GM19324 (cell line): Measurements from ENCODE around the gene DSG3.

ENCODE experiments used
- ATAC-seq: cut with Tn5 transposase; IDR thresholded peaks from one replicate; pipeline ENCODE4 v1.9.1; 2021; ENCODE audit warnings: mild to moderate bottlenecking, moderate library complexity; ENCODE audit not compliant: unreplicated experiment, low FRiP score

Gene DSG3

DNA sequence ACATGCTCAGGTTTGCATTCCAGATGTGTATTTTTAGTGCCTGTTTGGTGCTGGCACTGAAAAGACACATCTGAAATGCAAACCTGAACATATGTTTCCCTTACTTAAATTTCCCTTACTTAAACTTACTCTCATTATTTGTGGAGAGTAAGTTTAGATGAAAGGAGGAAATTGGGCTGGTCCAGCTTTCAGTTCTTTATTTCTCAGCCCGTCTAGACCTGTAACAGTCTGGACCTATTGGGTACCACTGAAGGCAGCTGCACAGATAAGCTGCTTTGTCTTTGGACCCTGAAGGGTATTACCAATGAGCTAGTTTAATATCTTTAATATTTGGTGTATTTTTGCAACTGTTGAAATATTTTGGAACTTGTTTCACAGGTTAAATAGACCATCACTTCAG is 17.0 kb upstream of the DSG3 start:
- no peak for ATAC-seq

DNA sequence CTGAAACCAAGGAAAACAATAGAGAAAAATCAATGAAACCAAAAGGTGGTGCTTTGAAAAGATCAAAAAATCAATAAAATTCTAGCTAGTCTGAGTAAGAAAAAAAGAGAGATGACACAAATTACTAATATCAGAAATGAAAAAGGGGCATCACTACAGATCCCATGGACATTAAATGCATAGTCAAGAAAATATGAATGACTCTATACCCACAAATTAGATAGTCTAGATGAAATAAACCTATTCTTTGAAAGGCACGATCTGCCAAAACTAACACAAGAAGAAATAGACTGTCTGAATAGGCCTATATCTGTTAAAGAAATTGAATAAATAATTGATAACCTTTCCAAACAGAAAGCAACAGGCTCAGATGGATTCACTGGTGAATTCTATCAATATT is 15.2 kb upstream of the DSG3 start:
- ATAC-seq = no peak

DNA sequence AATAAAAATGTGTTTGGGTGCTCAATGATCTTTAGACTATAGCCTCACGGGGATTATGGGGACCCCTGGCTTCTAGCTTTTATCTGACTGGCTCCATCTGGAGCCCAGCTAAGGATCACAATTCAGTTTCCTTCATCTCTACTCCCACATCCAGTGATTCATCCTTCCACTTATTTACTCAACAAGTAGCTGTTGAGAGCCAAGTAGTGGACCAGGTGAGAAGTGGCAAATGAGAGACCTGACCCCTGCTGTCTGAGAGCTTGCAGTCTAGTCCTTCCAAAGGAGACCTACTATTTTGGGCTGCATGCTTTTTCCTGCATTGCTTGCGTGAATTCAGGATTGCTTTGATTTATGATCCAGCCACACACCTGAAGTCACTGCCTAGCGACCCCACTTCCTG is 10.7 kb upstream of the DSG3 start:
- no peak for ATAC-seq

DNA sequence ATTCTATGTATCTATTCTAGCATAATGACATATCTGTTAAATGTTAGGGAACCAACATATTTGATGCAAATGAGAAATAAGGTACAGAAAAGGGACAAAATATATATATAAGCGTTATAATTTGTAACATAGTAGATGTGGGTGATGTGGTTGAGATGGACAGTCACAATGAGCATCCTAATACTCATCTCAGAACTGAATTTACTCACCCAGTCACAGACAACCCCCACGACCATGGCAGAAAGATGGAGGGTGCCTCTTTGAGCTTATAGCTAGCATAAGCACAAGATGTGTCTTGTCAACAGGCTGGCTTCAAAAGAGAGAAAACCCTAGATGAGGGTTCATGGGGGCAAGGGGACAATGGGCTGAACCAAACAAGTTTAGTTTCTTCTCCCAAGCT is 9.1 kb upstream of the DSG3 start:
- no peak for ATAC-seq

DNA sequence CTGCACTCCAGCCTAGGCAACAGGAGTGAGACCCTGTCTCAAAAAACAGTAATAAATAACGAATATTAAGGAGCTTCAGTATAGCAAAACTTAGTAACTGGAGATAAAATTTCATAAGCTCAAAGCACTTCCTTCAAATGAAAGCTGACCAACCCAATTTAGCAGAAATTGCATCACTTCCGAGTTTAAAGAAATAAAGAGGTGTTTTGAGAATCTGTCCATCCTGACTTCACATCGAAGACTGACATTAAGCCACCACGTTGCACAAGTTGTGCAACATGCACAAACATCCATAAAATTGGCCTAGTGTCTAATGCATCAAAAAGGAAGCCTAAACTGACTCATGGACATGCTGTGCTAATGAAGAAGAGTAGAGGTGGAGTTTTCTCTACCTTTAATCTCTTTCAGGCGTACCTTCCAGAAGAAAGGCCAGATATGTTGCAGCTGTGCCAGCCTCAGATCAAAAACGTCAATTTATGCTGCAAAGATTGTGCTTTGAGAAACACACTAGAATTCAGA is 7.7 kb upstream of the DSG3 start:
- no peak for ATAC-seq

DNA sequence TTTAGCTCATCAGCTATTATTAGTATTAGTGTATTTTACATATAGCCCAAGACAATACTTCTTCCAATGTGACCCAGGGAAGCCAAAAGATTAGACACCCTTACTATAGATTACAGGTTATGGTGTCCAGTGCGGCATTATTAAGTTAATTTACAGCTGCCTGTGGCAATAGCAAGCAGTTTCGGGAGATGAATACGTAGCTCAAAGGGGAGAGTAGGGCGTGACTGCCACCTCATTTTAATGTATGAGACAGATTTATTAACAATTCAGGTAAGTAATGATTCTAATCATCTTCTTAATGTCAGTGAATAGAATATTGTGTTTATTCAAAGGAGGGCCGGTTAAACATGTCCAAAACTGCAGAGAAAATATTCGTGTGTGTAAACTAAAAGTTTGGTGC is 6.8 kb upstream of the DSG3 start:
- no peak for ATAC-seq

DNA sequence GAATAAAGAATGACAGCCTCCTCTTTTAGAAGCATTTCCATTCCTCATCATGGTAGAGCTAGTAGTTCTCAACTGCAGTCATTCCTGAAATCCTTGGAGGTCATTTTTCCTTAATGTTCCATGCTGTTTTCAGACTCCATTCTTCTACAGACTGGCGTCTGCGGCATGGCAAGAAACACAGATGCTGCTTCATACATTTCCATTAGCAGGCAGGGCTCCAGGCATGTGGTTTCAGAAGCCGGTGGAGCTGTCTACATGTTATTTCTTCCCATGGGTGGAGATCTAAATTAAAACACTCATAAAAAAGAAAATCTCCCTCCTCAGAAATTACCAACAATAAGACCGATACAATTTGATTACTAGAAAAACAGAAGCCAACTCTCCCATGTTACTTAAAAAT is 6.0 kb upstream of the DSG3 start:
- ATAC-seq = no peak

DNA sequence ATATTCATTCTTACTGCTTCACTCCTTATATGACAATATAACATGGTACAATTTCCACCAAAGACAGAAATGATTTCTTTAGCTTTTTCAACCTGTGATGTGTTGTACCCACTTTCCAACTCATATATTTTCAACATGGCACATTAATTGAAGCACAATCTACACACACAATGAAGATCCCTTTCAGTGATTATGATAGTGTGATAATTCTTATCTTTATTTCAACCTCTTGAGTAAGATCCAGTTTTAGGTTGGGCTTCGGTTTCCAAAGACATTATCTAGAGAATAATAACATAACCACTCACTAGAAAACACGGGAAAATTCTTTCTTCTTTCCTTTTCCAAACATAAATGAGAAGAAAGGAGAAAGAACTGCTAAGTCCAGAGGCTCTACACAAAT is 3.4 kb upstream of the DSG3 start:
- no peak for ATAC-seq

DNA sequence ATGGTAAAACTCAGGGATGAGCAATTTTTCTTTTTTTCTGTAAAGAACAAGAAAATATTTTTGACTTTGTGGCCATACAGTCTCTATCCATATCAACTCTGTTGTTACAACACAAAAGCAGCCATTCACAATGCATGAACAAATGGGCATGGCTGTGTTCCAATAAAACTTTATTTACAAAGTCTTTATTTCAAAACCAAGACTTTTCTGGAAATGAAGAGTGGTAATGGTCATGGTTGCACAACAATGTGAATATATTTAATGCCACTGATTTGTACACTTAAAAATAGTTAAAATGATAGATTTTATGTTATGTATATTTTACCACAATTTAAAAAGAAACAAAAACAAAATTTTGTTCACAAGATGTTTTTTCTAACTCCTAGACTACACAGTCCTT is 1.6 kb upstream of the DSG3 start:
- ATAC-seq = no peak

DNA sequence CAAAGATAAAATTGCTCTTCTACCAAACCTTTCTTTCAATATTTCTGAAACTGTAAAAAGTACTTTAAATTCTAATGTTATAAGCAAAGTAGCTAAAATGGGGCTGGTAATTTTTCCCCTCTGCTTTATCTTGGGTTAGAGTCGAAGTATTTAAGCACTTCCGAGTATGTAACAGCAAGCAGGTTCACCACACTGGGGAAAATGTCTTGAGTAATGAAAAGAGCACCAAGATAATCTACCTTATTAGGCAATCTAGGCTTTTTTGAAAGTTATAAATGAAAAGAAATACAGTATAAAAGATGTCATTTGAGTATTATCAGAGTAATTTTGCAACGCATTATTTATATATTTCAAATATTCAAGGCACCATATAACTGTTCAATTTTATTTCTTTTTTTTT is 687 bp upstream of the DSG3 start:
- ATAC-seq = no peak

DNA sequence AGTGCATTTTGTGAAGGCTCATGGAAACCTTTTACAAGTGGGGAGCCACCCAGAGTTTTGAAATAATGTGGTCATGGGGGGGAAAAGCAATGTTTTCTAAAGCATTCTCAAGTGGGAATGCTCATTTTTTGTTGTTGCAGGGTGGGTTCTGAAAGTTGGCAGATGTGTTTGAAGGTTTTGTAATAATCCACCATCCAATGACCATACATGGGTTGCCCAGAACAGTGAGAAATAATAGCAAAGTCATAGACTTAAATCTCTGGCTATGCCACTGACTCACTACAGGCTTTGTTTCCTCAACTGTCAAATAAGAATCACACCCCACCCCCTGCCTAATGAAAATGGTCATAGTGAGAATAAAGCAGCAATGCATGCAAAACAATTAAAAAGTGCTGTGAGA is 2.9 kb downstream of the DSG3 start:
- ATAC-seq = no peak

DNA sequence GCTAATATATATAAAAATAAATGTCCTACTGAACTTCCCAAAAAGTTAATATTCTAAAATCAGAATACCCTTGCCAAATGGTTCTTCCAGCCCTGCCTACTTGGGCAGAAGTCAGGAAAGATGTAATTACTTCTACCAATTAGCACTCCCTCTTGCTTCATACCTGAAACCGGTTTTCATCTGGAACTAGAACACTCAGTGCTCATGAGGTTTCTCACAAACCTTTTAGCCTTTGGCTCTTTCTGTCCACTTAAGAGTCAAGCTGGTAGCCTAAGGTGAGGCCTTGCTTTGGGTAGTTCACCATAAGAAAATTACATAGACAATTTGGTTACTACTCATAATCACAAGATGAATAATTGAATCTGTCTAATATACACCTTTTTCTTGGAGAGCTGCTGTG is 4.1 kb downstream of the DSG3 start:
- ATAC-seq = no peak

DNA sequence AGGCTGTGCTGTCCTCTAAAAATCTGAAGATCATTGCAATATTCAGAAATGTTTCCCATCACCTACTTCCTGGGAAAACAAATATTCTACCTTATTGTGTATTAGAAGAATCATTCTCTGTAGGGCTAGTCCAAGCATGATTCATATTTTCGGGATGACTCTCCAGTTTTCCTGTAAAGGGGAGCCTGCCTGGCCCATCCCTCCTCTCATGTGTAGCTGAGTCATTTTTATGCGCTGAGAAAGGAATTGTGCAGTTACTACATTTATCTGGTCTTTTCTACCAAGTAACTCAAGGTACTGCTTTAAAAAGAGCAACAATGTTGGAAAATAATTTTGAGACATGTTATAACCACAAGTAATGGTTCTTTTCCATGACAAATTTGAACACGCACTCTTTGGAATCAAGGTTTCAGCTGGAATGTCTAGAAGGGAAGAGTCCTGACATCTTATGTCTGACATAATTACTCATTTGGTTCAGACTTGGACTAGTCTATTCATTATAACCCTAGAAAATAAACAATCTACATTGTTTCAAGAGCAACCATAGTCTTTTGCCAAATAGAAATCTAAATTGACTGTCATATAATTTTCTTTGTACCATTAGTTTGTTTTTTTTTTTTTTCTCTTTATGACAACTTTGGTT is 6.6 kb downstream of the DSG3 start:
- ATAC-seq = no peak

DNA sequence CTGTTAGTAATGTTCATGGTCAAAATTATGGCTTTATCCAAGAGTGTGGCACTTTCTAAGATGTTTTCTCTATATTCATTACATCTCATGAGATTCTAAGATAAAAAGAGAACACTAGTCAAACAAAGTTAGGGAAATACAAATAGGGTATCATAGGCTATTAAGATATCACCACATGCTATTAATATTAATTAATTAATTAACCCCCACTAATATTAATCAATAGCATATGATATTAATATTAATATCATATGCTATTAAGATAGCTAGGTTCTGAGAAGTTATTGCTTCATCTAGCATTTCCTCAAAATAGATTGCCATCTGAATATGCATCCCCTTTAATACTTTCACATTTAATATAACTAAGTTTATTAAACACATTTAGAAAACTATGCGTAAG is 22.1 kb downstream of the DSG3 start:
- ATAC-seq = no peak

DNA sequence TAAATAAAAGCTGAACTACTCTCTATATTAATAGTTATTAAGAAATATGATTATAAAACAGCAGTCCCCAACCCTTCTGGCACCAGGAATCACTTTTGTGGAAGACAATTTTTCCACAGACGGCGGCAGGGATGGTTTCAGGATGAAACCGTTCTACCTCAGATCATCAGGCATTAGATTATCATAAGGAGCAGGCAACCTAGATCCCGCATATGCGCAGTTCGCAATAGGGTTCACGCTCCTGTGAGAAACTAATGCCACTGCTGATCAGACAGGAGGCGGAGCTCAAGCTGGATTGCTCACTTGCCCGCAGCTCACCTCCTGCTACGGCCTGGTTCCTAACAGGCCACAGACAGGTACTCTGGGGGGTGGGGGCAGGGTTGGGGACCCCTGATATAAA is 31.1 kb downstream of the DSG3 start:
- no peak for ATAC-seq

DNA sequence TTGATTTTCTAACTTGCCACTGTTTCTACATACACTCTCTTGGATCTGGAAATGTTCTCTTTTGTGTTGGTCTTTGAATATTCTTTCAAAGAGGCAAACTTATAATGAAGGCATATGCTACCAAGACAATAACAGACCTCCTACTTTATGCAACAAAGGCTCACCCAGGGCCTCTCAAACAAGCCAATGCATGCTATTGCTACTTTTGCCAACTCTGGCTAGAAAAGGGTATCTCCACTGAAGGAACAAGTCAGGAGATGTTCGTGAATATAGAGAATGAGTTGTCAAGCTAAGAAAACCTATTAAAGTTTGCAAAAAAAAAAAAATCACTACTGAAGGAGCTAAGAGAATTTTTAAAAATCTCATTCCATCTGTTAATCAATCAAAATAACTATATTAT is 34.5 kb downstream of the DSG3 start:
- no peak for ATAC-seq

DNA sequence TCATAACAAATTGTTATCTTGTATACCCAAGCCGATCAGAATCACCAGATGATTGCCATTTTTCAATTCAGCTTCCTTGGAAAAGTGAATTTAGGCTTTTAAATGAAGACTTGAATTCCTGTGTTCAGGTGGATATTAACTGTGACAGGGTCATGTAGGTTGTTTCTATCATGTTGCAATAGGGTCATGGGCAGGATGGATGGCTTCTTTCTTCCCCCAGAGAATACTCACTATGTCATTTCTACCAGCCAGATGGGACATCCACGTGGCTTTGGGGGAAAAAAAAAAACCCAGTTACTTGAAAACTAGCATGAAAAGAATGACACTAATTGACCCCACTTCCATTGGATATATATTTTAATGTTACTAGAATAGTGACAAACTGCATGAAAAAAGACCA is 35.9 kb downstream of the DSG3 start:
- no peak for ATAC-seq

DNA sequence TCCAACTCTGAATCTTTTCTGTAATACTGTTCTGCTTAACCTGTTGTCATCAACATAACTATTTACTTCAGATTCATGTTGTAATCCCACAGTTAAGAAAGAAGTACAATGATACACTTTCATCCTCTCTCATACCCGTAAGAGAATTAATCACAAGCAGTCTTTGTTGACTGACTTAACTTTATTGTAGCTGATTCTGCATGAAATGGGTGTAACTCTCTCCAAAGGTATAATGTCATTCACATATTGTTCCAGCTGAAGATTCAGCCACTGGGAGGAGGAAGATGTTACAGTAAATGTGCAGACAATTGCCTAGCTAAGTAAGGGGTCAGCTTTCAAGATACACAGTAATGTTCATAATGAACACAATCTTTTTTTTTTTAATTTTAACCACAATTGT is 36.9 kb downstream of the DSG3 start:
- ATAC-seq = no peak

DNA sequence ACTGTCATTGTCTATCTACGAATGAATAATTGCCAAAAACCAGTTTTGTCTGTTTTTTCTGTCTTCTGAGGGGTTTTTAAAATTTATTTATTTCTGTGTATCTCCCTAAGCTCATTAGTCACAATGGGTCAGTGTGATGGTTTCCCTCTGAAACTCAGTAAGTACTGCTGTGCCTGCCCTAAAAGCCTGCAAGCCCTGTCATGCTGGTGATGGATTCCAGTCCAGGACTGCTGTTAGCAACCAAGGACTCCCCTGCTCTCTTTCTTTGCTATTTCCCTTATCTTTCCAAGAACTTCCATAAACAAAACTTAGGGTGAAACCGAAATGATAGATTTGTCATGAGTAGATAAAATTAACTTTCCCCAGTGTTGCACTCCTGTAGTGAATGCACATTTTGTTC is 38.6 kb downstream of the DSG3 start:
- no peak for ATAC-seq

DNA sequence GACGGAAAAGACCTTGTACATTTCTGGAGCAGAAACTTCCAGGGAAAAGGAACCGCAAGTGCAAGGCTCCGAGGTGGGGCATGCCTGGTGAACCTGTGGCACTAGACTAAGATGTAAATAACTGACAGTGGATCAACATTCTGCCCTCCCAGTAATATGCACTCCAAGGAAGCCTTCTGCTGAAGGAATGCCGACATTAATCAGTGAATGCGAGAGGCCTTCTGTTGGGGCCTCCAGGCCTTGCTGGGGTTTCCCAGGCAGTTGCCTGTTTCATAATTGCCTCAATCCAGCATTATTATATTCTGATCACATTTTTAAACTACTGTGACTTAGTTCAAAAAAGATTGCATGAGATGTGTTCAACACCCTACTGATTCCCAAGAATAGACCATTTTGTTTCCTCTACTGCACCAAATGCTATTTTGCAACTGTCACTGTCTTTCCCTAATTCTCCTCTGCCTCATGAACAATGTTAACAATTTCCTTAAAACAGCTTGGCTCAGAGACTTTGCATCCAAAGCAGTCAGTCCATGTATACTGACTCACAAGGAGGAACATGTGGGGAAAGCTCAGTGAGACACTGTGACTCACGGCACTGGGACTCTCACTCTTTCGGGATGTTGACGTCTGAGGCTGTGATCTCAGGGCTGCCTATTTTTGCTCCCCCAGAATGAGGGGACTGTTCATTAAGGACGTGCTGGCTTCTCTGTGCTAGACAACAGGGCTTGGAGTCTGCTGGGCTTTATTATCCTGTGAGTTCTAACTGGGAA is 39.9 kb downstream of the DSG3 start:
- ATAC-seq = no peak

DNA sequence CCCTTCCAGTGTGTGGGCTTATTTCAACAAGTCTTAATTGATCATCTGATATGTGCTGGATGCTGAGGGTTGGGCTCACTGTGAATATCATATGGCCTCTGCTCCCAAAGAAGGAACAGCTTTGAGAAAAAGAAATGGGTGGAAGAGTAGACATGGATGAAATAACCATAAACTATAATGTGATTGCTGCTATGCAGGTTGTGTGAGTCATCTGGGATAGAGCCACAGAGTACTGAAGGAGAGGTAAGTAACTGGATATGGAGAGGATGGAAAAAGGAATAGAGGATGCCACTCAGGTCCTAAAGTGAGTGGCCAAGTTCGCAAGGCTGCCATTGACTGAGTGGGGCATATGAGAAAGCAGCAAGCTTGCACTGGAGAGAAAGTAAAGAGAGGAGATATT is 41.8 kb downstream of the DSG3 start:
- no peak for ATAC-seq

DNA sequence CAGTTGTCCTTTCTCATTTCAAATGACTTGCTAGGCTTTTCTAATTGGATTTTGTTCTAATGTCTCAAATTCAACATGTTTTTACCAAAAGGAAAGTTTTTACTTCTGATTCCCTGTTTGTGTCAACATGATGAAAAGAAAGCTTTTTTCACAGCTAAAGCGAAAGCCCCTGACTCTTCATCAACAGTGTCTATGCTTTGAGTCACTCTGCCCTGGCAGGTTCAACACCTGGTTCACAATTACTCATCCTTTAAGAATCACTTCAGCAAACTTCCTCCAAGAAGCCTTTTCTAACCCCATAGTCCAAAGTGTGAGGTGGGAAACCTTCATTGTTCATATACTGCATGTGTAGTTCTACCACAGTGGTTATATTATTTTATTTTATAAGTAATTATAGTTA is 42.8 kb downstream of the DSG3 start:
- ATAC-seq = peak; percentile 55
